ENCODE measurements around the gene SYNGAP1. TPM values are rescaled to one million over a fixed set of nuclear protein-coding genes. Genes with fewer than 3 reads are reported as not detected.

The SYNGAP1 gene
- total RNA-seq, 1 experiment from 2014 or later, result 18.3 TPM

DNA sequence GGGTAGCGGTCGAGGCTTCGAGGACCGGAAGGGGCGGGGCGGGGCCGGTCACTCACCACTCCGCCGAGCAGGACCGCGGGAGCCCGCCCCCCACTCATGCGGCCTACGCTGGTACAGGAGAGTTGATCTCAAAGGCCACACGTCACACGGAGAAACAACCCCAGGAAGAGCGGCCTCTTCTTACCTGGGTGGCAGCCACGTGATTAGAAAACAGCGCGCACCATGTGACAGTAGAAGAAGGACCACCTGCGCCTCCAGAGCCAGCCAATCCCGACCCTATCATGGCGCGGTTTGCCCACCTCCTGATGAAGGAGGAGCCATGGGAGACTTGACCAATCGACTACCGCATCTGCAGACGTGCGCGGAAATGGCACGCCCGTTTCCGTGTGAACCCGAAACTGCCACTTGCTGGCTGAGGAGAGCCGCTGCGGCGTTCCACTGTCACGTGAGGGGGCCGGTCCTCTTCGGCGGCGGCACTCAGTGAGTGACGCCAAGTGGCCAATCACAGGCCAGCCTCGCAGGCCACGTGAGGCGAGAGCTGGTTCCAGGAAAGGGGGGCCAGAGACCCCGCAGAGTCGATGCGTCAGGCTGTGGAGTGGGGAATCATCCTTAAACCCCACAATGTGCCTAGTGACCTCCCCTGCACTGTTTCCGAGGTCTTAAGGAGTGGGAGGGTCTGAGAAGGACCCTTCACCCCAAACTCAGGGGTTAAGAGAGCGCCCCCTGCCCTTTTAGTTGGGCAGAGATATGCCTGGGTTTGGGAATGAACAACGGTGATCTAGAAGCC is 1.8 kb upstream of the SYNGAP1 start, which contains the start of gene CUTA:
Gene CUTA (minus strand): TSS at position 205 of the 787 bp plus-strand sequence. CDS start 107 bp downstream, at position 98.
- no TSS peak for BruUV-seq (replicated peaks)
- DNase-seq, result peak; percentile 98 to 99
- H3K9me3 Mint-ChIP-seq (ENCODE audit: unreplicated experiment), result no peaks in the 10 kb centered on the region
- H3K27me3 Mint-ChIP-seq (ENCODE audit: insufficient read depth, unreplicated experiment), result peaks cover 6% of the 10 kb centered on the region
- ChIA-PET POLR2A (interaction anchor here (1.0 to 2.0 kb wide), 3 partner anchors 8 to 146 kb away, joined by 3 to 6 read pairs (median 5); partner anchors contain the start of genes RPS18, VPS52 and ZBTB22), CTCF (interaction anchor here (0.6 to 1.1 kb wide), 3 partner anchors 8 to 146 kb away, joined by 3 to 4 read pairs (median 4); partner anchors contain the start of genes RPS18, VPS52 and WDR46)
- peaks cover 6% of the 10 kb centered on the region for H3K4me1 Mint-ChIP-seq (ENCODE audit: low read depth, unreplicated experiment)
- H3K9me3 ChIP-seq, result no peaks in the 10 kb centered on the region
- H3K4me1 ChIP-seq, result peaks cover 18% of the 10 kb centered on the region
- peaks cover 34% of the 10 kb centered on the region for H3K36me3 Mint-ChIP-seq (ENCODE audit: insufficient read depth, unreplicated experiment)
- TF ChIP-seq, protein P1, sequence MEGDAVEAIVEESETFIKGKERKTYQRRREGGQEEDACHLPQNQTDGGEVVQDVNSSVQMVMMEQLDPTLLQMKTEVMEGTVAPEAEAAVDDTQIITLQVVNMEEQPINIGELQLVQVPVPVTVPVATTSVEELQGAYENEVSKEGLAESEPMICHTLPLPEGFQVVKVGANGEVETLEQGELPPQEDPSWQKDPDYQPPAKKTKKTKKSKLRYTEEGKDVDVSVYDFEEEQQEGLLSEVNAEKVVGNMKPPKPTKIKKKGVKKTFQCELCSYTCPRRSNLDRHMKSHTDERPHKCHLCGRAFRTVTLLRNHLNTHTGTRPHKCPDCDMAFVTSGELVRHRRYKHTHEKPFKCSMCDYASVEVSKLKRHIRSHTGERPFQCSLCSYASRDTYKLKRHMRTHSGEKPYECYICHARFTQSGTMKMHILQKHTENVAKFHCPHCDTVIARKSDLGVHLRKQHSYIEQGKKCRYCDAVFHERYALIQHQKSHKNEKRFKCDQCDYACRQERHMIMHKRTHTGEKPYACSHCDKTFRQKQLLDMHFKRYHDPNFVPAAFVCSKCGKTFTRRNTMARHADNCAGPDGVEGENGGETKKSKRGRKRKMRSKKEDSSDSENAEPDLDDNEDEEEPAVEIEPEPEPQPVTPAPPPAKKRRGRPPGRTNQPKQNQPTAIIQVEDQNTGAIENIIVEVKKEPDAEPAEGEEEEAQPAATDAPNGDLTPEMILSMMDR (IDR thresholded peaks at IDR 0.05; ENCODE audit: insufficient read depth in 1 of 2, low read depth in 1 of 2, low read length in 1 of 2, severe bottlenecking in 1 of 2, unreplicated experiment in 1 of 2), result peak; percentile 41 to 59
- no peaks in the 10 kb centered on the region for H3K27me3 ChIP-seq (replicated peaks; ENCODE audit: control insufficient read depth, insufficient read depth, low read length)
- peak within 1 kb of the TSS; percentile 99 for H3K27ac Mint-ChIP-seq (ENCODE audit: unreplicated experiment)
- peaks cover 4% of the 10 kb centered on the region for H3K36me3 ChIP-seq (ENCODE audit: control insufficient read depth, insufficient read depth, low read length)
- peak within 1 kb of the TSS; percentile 90 for H3K4me3 Mint-ChIP-seq (ENCODE audit: unreplicated experiment)
- intact Hi-C loops (cut with micrococcal nuclease; ENCODE audit: unreplicated experiment), result loop anchor here (1.0 to 2.0 kb wide), 3 partner anchors 8 to 27 kb away; partner anchors contain the start of gene KIFC1
- peak within 1 kb of the TSS; percentile 68 for H3K4me3 ChIP-seq (ENCODE audit: low read depth, low read length)

DNA sequence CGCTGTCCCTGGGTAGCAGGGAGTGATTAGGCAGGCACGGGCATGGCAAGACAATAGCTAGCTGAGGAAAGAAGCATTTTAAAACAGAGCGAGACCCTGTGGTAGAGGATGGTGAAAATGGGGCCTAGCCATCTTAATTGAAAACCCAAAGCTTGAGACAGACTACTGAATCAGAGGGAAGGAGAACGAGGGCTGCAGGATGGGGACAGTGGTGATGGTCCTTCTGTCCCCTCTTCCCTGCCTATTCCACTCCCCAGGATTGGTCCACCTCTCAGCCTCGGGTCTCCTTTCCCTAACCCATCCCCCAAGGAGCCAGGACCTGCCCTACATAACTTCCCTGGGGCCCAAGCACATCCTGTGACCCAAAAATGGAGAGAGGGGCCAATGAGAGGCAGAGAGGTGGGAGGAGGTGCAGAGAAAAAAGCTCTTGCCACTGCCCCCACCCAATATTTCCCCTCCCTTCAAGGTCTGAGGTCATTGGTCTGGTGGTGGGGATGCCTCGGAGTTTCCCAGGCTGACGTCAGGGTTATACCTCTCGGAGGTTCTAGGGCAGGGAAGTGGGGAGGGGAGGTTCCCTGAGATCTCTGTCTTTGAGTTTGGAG is 1.1 kb upstream of the SYNGAP1 start:
- Mint-ChIP-seq H3K27ac (ENCODE audit: unreplicated experiment) (peak overlapping the region; percentile 99), H3K9me3 (ENCODE audit: unreplicated experiment) (no peaks in the 10 kb centered on the region), H3K36me3 (ENCODE audit: insufficient read depth, unreplicated experiment) (peaks cover 29% of the 10 kb centered on the region), H3K4me3 (ENCODE audit: unreplicated experiment) (peak overlapping the region; percentile 90), H3K4me1 (ENCODE audit: low read depth, unreplicated experiment) (peaks cover 7% of the 10 kb centered on the region), H3K27me3 (ENCODE audit: insufficient read depth, unreplicated experiment) (peaks cover 7% of the 10 kb centered on the region)
- peak overlapping the region; percentile 38 for H3K4me3 ChIP-seq (ENCODE audit: low read depth, low read length)
- intact Hi-C loops (cut with micrococcal nuclease; ENCODE audit: unreplicated experiment), result loop anchor here (1.0 to 2.0 kb wide), 3 partner anchors 8 to 28 kb away; partner anchors contain the start of gene KIFC1
- ChIA-PET CTCF (interaction anchor here (1.1 kb wide), 1 partner anchor 147 kb away, joined by 4 read pairs; the partner anchor contains the start of genes RPS18 and VPS52), POLR2A (interaction anchor here (1.0 to 2.0 kb wide), 3 partner anchors 9 to 147 kb away, joined by 3 to 6 read pairs (median 5); partner anchors contain the start of genes RPS18, VPS52 and ZBTB22)
- no peak for DNase-seq
- H3K4me1 ChIP-seq, result peaks cover 18% of the 10 kb centered on the region
- TSS peak; percentile 96 for BruUV-seq (replicated peaks)
- H3K36me3 ChIP-seq (ENCODE audit: control insufficient read depth, insufficient read depth, low read length), result peaks cover 4% of the 10 kb centered on the region
- TF ChIP-seq, protein P1 (IDR thresholded peaks at IDR 0.05; ENCODE audit: insufficient read depth in 1 of 2, low read depth in 1 of 2, low read length in 1 of 2, severe bottlenecking in 1 of 2, unreplicated experiment in 1 of 2), result no peak
- H3K9me3 ChIP-seq, result no peaks in the 10 kb centered on the region
- H3K27me3 ChIP-seq (replicated peaks; ENCODE audit: control insufficient read depth, insufficient read depth, low read length), result no peaks in the 10 kb centered on the region
